GM21423 (cell line): ENCODE measurements around the gene PLPPR4.
A peak's percentile ranks its signal among the peaks of the same experiment; 100 is the strongest.
"Not testable (repeated sequence)": the region's sequence is repeated elsewhere in the genome, so short reads cannot be mapped to it uniquely, and the experiment has no call there.

Experiments
- ATAC-seq: cut with Tn5 transposase; IDR thresholded peaks from one replicate; pipeline ENCODE4 v1.9.1; 2021; ENCODE audit warnings: mild to moderate bottlenecking, moderate library complexity; ENCODE audit not compliant: unreplicated experiment

Gene PLPPR4, protein sequence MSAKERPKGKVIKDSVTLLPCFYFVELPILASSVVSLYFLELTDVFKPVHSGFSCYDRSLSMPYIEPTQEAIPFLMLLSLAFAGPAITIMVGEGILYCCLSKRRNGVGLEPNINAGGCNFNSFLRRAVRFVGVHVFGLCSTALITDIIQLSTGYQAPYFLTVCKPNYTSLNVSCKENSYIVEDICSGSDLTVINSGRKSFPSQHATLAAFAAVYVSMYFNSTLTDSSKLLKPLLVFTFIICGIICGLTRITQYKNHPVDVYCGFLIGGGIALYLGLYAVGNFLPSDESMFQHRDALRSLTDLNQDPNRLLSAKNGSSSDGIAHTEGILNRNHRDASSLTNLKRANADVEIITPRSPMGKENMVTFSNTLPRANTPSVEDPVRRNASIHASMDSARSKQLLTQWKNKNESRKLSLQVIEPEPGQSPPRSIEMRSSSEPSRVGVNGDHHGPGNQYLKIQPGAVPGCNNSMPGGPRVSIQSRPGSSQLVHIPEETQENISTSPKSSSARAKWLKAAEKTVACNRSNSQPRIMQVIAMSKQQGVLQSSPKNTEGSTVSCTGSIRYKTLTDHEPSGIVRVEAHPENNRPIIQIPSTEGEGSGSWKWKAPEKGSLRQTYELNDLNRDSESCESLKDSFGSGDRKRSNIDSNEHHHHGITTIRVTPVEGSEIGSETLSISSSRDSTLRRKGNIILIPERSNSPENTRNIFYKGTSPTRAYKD

DNA sequence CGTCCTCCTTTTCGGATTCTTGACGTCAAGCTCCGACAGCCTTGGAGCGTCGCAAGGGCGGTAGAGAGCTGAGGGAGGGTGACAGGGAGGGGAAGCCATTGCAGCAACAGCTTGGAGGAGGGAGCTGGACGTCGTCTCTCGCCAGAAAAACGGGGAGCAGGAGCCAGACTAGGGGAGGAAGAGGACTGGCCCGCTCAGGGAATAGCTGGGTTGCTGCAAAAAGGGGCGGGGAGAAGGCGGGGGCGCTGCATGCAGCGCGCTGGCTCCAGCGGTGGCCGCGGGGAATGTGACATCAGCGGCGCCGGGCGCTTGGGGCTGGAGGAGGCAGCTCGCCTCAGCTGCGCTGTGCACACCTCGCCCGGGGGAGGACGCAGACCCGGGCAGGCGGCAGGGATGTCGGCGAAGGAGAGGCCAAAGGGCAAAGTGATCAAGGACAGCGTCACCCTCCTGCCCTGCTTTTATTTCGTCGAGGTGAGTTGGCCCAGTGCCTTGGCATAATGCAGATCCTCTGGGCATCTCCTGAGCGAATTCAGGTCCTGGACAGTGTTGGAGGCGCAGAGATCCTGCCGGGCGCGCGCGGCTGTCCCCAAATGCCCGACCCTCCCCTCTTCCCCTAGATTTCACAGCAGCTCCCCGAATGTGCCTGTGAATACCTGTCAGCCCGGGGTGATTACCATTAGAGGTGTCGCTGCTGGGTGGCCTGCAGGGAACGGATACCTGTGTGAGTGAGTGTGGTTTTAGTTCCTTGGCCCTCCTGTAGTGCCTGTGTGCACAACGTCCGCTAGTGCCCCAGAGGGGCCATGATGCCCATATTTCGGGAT, at the start of gene PLPPR4:
TSS of gene PLPPR4 (plus strand) at position 292 of the 821 bp plus-strand sequence. CDS start at position 394, 102 bp downstream.
- ATAC-seq: no peak

DNA sequence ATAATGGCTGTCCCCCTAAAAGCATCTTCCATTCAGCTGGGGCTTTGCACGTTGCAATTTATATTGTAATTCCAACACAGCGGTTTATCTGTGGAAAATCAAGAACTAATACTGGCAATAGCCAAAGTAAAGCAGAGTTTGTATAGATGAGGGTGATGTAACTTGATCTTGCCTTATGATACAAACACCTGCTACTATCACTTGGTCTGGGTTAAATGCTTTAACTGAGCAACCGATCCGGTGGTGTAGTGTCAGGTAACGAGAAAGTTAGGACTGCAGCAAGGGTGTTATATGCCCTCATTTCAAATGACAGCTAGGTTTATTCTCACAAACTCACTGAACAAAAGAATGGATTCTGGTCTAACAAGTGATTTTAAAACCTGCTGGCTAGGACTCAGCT, 47.3 kb upstream of the PLPPR4 start:
- no peak for ATAC-seq

DNA sequence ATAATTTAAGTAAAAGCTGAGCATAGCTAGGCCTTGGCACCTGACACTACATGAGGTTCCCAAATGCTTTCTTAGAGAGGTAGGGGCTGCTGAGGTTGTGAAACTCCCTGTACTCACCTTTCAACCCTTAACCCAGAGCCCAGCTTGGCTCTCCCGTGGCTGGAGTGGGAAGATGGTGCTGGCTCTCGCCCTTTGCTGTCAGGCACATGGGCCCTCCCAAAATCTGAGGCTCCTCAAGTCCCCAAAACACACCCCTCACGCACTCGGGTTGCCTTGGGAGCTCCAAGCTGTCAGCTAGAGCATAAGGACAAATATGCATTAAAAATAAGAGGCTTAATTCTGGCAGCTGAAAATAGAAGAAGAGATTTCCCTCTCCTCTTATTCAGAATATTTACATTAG, 46.7 kb upstream of the PLPPR4 start:
- ATAC-seq: no peak

DNA sequence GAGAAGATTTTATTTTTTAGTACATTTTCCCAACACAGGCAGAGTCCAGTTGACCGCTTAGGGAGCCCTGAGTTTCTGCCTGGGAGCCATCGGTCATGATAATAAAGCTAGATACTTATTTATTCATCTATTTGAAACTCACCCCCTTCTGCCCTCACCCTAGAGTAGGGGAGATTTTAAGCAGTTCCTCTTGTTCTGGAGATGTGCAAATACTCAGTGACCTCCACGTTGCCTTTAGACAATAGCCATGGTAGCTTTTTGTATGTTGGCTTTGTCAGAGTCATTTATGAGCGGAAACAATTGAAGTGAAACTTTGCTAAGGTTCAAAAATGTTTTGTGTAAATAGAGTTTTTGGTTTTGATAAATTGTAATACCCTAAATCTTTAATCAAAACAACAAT, 45.7 kb upstream of the PLPPR4 start:
- ATAC-seq: no peak

DNA sequence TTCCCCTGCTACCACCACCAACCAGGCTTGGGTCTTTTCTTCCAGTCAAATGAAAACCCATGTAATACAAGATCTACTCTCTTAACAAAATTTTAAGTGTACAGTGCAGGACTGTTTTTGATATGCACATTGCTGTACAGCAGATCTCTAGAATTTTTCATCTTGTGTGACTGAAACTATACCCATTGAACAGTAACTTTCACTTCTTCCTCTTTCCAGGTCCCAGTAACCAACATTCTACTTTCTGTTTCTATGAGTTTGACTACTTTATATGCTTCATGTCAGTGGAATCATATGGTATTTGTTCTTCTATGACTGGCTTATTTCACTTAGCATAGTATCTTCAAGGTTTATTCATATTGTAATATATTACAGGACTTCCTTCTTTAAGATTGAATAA, 45.3 kb upstream of the PLPPR4 start:
- peak; percentile 95 for ATAC-seq

DNA sequence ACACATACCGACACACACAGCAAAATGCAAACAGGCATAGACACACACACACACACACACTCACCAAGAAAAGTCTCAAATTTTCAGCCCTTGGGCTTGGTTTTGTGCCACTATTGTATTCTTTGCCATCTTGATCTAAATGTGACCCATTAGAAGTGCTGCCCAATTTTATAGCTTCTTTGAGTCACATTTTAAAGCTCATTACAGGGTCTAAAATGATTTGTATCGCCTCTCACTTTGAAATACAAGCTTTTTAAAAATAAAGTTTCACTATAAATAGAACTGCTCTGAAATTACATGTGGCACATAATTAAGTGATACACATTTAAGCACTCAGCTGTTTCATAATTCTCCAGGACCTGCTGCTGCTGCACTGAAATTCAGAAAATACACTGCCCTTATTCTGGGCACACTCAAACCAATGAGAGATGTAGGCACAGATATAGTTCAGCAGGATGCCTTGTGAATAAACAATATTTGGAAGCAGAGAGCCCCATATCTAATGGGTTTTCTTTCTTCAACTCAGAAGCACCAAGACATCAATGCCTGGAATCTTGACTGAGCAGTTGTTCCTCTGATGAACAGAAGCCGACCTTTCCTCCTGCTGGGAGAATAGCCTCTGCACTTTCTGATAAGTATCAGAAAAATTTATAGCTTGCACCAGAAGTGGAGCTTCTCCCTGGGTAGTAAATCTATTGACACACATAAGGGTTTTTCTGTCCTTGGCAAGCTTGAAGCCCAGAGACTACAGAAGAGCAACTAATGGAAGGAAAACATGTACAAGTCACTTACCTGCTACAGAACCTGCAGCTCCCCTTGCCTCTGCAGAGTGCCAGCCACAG, 37.0 kb upstream of the PLPPR4 start:
- ATAC-seq: peak; percentile 11

DNA sequence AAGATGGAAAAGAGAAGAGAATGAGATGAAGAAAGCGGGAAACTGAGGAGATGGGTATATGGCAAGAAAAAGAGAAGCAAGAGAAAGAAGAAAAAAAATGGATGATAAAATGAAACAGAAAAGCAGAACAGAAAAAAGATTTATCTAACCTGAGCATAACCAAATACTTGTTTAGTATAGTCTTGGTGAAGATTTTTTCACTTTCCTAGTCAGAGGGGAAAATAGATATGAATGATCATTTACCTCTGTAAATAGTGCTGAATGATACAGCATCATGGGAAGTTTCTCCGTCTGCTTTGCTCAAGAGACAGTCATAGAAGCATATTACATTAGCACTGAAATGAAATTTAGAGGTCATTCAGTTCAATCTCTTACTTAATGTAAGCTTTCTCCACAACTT, 36.1 kb upstream of the PLPPR4 start:
- ATAC-seq: peak; percentile 70

DNA sequence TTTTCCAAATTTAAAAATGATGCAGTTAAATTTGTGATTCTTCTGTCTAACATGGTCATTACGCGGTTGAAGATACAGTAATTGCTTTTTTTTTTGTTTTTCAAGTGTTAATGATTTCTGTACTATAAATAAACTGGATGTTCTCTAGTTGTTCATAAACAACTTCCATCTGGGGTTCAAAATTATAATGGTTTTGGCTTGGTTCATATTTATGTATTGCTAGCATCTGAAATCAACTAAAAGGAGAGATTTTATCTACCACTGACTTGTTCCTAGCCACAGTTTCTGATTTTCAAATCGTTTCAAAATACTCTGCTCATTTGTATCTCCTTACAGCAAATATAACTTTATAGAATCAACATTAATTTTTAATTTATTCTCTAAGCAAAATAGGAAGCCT, 35.2 kb upstream of the PLPPR4 start:
- no peak for ATAC-seq

DNA sequence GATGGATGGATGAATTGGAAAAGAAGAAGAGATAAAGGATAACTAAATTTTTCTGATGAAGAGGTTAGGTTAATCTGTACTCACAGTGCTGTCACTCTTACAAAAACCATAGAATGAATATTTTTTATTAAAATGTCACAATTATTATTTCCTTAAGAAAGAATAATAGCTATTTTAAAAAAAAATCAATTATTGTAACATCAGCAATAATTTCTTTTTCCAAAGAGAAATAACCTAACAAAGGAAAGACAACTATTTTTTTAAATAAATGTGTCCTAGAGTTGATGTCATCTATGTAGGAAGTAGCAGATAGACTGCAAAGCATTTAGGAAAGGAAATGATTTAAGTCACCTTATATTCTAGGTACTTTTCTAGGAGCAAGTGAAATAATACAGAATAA, 33.6 kb upstream of the PLPPR4 start:
- no peak for ATAC-seq

DNA sequence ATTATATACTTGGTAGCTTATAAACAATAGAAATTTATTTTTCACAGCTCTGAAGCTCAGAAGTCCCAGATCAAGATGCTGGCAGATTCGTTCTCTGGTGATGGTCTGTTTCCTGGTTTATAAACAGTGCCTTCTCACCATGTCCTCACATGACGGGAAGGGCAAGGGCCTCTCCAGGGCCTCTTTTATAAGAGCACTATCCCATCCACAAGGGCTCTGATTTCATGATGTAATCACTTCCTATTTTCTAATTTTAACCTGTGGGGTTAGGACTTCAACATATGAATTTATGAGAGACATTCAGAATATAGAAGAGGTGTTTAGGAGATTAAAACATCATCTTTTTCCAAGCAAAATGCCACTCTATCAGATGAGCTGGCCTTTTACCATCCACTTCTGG, 32.1 kb upstream of the PLPPR4 start:
- no peak for ATAC-seq

DNA sequence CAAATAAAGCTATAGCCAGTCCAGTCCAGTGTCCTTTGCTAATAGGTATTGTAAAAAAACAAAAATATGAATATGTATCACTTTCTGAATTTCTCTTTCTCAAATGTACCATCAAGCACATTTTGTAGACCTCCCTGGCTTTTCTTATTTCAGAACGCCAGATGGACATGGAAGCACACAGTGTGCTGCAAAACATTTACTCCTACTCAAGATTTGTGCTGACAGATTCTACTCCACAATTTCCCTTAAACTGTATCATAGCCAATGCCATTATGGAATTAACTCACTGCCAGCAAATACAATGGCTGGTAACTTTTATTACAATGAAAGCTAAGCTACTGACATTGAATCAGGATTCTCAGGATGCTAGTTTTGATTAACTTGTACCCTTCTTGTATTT, 30.8 kb upstream of the PLPPR4 start:
- ATAC-seq: no peak

DNA sequence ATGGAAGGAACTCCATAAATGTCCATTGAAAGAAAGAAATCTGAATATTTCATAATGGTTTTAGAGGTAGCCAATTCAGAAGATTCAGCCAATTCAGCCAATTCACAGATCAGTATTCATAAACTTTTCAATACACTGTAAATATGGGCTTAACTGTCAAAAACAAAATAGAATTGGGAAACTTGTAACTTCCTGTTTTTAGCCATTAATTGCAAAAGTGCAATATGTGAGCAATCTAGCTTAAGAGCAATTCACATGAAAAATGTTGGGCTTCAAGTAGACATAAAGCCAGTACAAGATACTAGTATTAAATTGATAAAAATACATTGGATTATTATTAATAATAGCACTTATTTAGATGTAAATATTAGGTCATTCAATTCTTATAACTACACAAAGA, 27.5 kb upstream of the PLPPR4 start:
- ATAC-seq: no peak

DNA sequence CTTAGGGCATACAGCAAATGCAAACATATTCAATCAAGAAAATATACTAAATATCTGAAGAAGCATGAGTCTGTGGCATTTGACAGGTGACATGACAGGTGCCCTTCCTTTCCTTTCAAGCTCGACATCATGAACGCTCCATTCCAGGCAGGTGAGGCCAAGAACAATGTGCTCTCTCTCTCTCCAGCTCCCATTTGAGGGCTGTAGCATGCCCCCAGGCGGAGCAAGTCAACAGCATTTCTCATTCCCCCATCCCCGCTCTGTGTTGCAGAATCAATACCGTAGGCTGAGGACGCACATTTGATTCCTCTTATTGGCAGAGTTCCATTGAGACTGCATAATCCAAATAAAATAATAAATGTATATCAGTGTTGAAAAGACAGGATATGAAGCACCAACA, 24.6 kb upstream of the PLPPR4 start:
- ATAC-seq: no peak

DNA sequence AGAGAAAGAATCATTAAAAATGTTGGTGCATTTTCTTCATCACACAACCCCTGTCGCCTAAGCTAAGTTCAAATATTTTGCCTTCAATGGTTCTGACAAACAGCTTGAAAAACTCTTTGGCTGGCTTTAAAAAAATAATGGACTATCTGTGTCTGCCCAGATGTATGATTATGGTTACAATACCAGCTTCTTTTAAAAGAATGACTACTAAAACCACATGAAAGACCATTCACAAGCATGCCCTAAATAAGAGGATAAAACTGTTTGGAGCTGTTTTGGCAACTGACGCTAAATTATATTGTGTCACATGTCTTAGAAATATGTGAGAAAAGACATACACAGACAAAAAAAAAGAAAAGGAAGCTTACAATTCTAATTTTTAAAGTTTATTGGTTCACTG, 23.7 kb upstream of the PLPPR4 start:
- no peak for ATAC-seq

DNA sequence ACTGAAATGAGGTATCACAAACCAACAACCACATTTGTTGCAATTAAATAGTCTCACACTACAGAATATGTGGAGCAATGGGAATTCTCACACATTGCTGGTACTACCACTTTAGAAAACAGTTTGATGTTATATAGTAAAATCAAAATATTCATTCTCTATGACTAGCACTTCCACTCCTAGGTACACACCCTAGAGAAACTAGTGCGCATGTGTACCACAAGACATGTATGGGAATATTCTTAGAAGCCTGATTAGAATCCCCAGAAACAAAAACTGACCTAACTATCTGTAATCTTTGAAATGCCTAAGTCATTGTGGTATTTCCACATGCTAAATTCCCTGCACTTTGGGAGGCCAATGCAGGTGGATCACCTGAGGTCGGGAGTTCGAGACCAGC, 18.1 kb upstream of the PLPPR4 start:
- no peak for ATAC-seq

DNA sequence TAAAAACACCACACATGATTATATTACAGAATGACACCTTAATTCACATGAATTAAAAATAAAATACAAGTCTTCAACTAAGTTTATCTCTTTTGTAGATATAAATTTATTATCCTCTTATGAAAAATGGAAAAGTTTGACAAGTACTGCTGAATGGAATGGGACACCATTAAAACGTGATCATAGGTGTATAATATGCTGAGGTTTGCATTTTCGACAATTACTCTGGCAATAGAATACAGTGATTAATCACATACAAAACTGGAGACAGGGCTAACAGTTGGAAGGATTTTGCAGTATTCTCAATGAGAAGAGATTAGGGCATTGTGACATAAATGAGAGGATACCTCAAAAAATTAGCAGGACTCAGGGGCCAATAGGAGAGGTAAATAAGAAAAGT, 17.1 kb upstream of the PLPPR4 start:
- ATAC-seq: no peak

DNA sequence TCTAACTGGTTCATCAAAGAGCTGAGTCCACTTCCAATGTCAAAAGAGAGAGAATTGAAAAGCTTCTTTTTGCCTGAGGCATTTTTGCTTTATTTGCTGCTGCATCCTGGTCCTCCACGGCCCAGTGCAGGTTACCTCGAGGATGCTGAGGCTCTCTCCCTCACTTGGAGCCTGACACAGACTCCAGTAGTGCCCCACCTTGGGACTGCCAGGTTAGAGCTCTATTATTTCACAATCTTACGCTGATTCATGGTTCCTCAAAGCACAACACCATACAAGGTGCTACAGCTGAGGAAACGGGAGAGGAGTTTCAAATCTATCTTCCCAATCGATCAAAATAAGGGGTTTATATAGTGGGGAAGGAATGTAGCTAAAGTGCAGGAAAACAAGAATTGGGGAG, 13.6 kb upstream of the PLPPR4 start:
- ATAC-seq: no peak

DNA sequence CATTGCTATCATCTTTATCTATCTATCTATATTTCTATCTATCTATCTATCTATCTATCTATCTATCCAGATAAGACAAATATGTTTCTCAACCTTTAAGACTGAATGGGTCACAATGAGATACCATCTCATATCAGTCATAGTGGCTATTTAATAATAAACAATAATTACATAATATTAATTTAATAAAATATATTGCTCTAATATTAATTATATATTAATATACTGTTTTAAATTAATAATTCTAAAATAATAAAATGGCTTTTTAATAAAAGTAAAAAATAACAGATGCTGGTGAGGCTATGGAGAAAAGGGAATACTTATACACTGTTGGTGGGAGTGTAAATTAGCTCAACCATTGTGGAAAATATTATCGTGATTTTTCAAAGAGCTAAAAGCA, 13.0 kb upstream of the PLPPR4 start:
- no peak for ATAC-seq

DNA sequence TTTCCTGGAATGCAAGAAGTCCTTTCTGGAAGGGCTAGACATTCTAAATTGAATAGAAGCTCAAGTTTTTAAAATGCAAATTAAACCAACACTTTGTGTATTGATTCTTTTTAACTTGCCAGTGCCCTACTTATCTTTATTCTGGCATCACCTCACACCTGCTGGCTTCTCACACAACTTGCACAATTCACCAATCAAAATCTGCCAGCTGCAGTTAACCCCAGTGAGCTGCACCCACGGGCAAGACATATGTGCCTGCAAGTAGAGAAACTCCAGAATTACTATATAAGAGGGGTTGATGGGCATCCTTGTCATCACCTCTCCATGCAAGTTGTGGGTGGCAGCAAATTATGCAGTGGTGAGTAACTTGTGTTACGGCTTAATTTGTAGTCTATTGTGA, 11.7 kb upstream of the PLPPR4 start:
- no peak for ATAC-seq

DNA sequence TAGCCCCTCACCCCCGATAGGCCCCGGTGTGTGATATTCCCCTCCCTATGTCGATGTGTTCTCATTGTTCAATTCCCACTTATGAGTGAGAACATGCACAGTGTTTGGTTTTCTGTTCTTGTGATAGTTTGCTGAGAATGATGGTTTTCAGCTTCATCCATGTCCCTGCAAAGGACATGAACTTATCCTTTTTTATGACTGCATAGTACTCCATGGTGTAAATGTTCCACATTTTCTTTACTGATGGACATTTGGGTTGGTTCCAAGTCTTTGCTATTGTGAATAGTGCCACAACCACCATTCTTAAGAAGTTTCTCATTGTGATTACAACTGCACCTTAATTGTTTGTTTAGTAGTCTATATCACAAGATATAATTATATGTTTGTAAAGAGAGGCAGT, 3.9 kb upstream of the PLPPR4 start:
- ATAC-seq: not testable (repeated sequence)

DNA sequence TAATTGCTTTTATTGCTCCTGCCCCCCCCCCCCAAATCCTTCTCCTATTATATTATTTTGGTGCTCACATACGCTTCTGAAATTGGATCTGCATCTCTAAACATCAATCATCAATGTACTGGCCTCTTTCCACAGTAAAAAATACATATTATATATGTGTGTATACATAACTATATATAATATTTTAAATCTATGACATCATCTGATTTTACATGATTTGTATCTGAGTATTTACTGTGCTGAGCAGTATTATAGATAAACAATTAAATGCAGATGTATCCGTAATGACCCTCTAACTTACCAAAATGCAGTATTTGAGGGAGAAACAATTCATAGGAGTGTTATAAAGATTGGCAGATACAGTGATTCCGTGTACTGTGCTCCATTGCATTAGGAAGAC, 832 bp downstream of the PLPPR4 start:
- ATAC-seq: no peak
